ENCODE results near the gene KRT77.

DNA sequence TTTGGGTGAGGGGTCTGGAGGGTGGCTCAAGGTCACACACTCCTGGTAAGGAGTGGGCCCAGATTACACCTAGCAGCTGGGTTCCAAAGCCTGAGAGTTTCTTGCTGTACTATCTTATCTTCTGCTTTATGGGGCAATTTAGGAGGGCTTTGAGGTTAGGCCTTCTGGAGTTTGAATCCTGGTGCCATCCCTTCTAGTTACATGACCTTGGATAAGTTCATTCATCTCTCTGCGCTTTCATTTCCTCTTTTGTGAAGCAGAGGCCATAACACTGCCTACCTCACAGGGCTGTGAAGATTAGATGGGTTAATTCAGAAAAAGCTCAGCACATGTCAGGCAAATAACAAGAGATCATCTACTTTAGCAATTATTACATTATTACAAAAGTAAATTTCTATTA is 7.4 kb upstream of the KRT77 start:
- no peak for TF ChIP-seq TAF1 (IDR thresholded peaks at IDR 0.05; ENCODE audit: borderline replicate concordance, insufficient read depth, low read length)
- TF ChIP-seq, protein P1, sequence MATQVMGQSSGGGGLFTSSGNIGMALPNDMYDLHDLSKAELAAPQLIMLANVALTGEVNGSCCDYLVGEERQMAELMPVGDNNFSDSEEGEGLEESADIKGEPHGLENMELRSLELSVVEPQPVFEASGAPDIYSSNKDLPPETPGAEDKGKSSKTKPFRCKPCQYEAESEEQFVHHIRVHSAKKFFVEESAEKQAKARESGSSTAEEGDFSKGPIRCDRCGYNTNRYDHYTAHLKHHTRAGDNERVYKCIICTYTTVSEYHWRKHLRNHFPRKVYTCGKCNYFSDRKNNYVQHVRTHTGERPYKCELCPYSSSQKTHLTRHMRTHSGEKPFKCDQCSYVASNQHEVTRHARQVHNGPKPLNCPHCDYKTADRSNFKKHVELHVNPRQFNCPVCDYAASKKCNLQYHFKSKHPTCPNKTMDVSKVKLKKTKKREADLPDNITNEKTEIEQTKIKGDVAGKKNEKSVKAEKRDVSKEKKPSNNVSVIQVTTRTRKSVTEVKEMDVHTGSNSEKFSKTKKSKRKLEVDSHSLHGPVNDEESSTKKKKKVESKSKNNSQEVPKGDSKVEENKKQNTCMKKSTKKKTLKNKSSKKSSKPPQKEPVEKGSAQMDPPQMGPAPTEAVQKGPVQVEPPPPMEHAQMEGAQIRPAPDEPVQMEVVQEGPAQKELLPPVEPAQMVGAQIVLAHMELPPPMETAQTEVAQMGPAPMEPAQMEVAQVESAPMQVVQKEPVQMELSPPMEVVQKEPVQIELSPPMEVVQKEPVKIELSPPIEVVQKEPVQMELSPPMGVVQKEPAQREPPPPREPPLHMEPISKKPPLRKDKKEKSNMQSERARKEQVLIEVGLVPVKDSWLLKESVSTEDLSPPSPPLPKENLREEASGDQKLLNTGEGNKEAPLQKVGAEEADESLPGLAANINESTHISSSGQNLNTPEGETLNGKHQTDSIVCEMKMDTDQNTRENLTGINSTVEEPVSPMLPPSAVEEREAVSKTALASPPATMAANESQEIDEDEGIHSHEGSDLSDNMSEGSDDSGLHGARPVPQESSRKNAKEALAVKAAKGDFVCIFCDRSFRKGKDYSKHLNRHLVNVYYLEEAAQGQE (IDR thresholded peaks at IDR 0.05; ENCODE audit: insufficient read depth in 1 of 2, low read depth in 2 of 2, low read length in 2 of 2): no peak
